SK-N-SH (cell line): Measurements from ENCODE around the gene GMCL1.

Experiments used
- EP300 ChIP-seq, 2 experiments: IDR thresholded peaks; 2 replicates each; pipeline versions ENCODE4 v1.4.0 to v1.6.1; 2012; ENCODE audit warnings: borderline replicate concordance in 1 of 2, low read depth in 1 of 2, low read length in 1 of 2
- FOSL2 ChIP-seq: IDR thresholded peaks from 2 replicates; pipeline ENCODE4 v1.4.0; 2012; ENCODE audit warnings: low read depth, mild to moderate bottlenecking, moderate library complexity, borderline replicate concordance
- NRF1 ChIP-seq: IDR thresholded peaks from 2 replicates; pipeline ENCODE4 v1.6.1; 2012; ENCODE audit warnings: low read depth, mild to moderate bottlenecking, low read length
- POLR2AphosphoS5 ChIP-seq: IDR thresholded peaks from 2 replicates; pipeline ENCODE4 v1.6.1; 2012; ENCODE audit warnings: low read depth, low read length
- RCOR1 ChIP-seq: fragments of 150-350 bp; IDR thresholded peaks from 2 replicates; pipeline ENCODE4 v1.6.1; 2017; ENCODE audit warnings: antibody characterized with exemption, low read length
- RFX5 ChIP-seq: IDR thresholded peaks from 2 replicates; pipeline ENCODE4 v1.6.1; 2012; ENCODE audit warnings: mild to moderate bottlenecking, improper control_type of control experiment, low read length
- SIN3A ChIP-seq: IDR thresholded peaks from 2 replicates; pipeline ENCODE4 v1.6.1; 2012; ENCODE audit warnings: low read depth, mild to moderate bottlenecking, low read length, moderate library complexity, borderline replicate concordance
- TAF1 ChIP-seq: IDR thresholded peaks from 2 replicates; pipeline ENCODE4 v1.6.1; 2012; ENCODE audit warnings: low read depth, mild to moderate bottlenecking, low read length, moderate library complexity, borderline replicate concordance
- YY1 ChIP-seq: IDR thresholded peaks from 2 replicates; pipeline ENCODE4 v1.4.0; 2012; ENCODE audit warnings: low read depth, mild to moderate bottlenecking
- TF ChIP-seq, protein P1 (sequence below): fragments of 200-600 bp; sonication (generic); IDR thresholded peaks from 2 replicates; pipeline ENCODE4 v1.6.1; 2017; ENCODE audit warnings: antibody characterized with exemption, mild to moderate bottlenecking, moderate library complexity
- TF ChIP-seq, protein P2 (sequence below): fragments of 150-350 bp; IDR thresholded peaks from 2 replicates; pipeline ENCODE4 v1.6.1; 2017; ENCODE audit warnings: antibody characterized with exemption, low read length, low read depth, borderline replicate concordance
- TF ChIP-seq, protein P3 (sequence below): IDR thresholded peaks from 2 replicates; pipeline ENCODE4; 2012
- TF ChIP-seq, protein P4 (sequence below): IDR thresholded peaks from 2 replicates; pipeline ENCODE4 v1.6.1; 2012; ENCODE audit warnings: mild to moderate bottlenecking, low read depth, low read length, moderate library complexity

DNA sequence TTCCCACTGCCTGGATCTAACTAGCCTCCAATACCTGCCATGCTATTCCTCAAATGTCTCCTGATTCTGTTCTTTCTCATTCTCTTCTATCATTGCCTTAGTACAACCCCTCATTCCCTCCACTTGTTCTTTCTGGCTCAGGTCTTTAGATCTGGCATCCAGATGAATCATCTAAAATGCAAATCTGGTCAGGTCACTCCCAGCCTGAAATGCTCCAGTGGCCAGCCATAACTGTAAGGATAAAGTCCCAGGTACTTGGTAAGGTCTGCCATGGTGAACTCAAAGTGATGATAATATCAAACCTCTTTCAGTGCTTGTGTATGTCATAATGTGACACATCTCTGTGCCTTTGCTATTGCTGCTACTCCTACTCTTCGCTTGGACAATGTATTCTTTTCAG, 61.4 kb downstream of the GMCL1 start:
- TF ChIP-seq POLR2AphosphoS5 (no peak), YY1 (no peak), EP300 (IDR thresholded peaks at IDR 0.05; ENCODE audit: borderline replicate concordance in 1 of 2, low read depth in 1 of 2, low read length in 1 of 2) (no peak), RCOR1 (no peak), RFX5 (no peak), TAF1 (no peak), NRF1 (no peak), FOSL2 (no peak), SIN3A (no peak)
- TF ChIP-seq, protein P1, sequence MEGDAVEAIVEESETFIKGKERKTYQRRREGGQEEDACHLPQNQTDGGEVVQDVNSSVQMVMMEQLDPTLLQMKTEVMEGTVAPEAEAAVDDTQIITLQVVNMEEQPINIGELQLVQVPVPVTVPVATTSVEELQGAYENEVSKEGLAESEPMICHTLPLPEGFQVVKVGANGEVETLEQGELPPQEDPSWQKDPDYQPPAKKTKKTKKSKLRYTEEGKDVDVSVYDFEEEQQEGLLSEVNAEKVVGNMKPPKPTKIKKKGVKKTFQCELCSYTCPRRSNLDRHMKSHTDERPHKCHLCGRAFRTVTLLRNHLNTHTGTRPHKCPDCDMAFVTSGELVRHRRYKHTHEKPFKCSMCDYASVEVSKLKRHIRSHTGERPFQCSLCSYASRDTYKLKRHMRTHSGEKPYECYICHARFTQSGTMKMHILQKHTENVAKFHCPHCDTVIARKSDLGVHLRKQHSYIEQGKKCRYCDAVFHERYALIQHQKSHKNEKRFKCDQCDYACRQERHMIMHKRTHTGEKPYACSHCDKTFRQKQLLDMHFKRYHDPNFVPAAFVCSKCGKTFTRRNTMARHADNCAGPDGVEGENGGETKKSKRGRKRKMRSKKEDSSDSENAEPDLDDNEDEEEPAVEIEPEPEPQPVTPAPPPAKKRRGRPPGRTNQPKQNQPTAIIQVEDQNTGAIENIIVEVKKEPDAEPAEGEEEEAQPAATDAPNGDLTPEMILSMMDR, result no peak
- TF ChIP-seq, protein P2, sequence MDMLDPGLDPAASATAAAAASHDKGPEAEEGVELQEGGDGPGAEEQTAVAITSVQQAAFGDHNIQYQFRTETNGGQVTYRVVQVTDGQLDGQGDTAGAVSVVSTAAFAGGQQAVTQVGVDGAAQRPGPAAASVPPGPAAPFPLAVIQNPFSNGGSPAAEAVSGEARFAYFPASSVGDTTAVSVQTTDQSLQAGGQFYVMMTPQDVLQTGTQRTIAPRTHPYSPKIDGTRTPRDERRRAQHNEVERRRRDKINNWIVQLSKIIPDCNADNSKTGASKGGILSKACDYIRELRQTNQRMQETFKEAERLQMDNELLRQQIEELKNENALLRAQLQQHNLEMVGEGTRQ, result no peak
- TF ChIP-seq, protein P3, sequence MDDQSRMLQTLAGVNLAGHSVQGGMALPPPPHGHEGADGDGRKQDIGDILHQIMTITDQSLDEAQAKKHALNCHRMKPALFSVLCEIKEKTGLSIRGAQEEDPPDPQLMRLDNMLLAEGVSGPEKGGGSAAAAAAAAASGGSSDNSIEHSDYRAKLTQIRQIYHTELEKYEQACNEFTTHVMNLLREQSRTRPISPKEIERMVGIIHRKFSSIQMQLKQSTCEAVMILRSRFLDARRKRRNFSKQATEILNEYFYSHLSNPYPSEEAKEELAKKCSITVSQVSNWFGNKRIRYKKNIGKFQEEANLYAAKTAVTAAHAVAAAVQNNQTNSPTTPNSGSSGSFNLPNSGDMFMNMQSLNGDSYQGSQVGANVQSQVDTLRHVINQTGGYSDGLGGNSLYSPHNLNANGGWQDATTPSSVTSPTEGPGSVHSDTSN, result no peak
- TF ChIP-seq, protein P4, sequence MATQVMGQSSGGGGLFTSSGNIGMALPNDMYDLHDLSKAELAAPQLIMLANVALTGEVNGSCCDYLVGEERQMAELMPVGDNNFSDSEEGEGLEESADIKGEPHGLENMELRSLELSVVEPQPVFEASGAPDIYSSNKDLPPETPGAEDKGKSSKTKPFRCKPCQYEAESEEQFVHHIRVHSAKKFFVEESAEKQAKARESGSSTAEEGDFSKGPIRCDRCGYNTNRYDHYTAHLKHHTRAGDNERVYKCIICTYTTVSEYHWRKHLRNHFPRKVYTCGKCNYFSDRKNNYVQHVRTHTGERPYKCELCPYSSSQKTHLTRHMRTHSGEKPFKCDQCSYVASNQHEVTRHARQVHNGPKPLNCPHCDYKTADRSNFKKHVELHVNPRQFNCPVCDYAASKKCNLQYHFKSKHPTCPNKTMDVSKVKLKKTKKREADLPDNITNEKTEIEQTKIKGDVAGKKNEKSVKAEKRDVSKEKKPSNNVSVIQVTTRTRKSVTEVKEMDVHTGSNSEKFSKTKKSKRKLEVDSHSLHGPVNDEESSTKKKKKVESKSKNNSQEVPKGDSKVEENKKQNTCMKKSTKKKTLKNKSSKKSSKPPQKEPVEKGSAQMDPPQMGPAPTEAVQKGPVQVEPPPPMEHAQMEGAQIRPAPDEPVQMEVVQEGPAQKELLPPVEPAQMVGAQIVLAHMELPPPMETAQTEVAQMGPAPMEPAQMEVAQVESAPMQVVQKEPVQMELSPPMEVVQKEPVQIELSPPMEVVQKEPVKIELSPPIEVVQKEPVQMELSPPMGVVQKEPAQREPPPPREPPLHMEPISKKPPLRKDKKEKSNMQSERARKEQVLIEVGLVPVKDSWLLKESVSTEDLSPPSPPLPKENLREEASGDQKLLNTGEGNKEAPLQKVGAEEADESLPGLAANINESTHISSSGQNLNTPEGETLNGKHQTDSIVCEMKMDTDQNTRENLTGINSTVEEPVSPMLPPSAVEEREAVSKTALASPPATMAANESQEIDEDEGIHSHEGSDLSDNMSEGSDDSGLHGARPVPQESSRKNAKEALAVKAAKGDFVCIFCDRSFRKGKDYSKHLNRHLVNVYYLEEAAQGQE, result no peak
